CMK (cell line): Measurements from ENCODE around the gene SUPT7L.
A peak's percentile ranks its signal among the peaks of the same experiment; 100 is the strongest.
"Not testable (repeated sequence)": the region's sequence is repeated elsewhere in the genome, so short reads cannot be mapped to it uniquely, and the experiment has no call there.

Source experiments
- DNase-seq: peaks from one replicate; pipeline ENCODE4 v3.0.0-alpha.2; 2010; ENCODE audit warnings: low read depth

SUPT7L gene

GRCh38 chr2:27638037-27638637 is 25.3 kb downstream of the SUPT7L start:
- DNase-seq: no peak

- DNase-seq: no peak
These were observed 26.6 kb downstream of the SUPT7L start for GRCh38 chr2:27636766-27637165.

GRCh38 chr2:27634291-27634690 is 29.1 kb downstream of the SUPT7L start:
- no peak for DNase-seq

DNA sequence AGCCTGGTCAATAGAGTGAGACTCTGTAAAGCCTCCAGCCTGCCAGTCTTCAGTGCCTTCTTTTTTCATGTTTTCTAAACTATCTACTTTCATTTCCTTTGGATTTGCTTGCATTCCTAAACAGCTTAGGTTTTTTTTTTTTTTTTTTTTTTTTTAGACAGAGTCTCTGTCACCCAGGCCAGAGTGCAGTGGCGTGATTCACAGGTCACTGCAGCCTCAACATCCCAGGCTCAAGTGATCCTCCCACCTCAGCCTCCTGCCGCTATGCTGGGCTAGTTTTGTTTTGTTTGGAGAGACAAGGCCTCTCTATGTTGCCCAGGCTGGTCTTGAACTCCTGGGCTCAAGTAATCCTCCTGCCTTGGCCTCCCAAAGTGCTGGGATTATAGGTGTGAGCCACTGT is 33.2 kb downstream of the SUPT7L start:
- DNase-seq: not testable (repeated sequence)

- DNase-seq: peak; percentile 69
These were observed 34.4 kb downstream of the SUPT7L start, which contains the start of the genes CCDC121 and GPN1 for GRCh38 chr2:27628767-27629709. Gene CCDC121 (minus strand): TSS chr2:27629012. CDS start chr2:27627799, 1,213 bp downstream. Gene GPN1 (plus strand): TSS chr2:27629050. CDS start chr2:27629059, 9 bp downstream.

DNA sequence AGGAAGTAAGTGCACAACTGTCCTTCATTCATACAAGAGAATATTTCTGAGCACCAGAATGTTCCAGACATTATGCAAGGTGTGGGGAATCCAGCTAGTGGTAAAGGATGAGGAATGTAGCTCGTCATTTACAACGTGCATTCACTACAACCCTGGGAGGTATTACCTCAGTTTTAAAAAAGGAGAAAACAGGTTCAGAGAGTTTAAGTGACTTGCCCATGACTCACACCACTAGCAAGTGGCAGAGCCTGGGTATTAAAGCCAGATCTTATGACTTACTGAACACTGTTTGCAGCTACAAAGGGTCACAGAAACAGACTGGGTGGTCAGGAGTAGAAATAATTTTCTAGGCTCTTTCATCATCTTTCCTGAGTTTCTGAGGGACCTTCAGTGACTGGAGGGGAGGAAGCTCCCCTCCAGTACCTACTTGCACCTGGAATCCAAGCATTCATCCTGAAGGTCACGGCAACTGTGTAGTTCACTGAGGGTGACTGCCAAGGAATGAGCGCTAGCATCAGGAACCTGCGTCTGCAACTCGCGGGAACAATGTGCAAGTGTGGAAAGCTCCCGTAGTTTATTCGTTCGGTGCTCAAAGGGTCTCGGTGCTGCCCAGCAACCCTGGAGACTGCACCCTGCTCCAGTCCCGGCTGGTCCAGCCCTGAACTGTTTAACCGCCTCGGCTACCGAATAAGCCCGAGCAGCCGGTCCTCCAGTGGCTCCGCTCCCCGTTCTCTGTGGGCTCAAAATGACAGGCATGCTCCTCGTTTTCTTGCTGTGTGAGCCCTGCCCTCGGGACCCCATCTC is 35.2 kb downstream of the SUPT7L start:
- no peak for DNase-seq

DNA sequence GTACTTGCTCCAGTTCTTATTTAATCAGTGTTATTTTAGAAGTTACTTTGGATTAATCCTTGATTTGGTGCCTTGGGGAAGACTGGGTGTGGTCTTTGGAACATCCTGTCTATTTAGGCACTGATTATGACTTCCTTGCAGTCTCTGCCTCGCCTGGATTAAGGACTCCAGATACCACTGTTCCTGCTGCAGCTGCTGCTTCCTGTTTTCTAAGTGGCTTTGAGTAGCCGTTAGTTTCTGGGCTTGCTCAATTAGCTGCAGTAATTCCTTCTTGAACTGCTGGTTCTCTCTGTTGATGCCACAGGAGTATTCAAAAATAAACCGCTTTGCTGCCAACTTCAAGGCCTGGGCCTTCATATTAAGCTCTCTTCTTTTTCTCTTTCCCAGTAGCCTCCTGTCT is 36.5 kb downstream of the SUPT7L start:
- DNase-seq: not testable (repeated sequence)

DNA sequence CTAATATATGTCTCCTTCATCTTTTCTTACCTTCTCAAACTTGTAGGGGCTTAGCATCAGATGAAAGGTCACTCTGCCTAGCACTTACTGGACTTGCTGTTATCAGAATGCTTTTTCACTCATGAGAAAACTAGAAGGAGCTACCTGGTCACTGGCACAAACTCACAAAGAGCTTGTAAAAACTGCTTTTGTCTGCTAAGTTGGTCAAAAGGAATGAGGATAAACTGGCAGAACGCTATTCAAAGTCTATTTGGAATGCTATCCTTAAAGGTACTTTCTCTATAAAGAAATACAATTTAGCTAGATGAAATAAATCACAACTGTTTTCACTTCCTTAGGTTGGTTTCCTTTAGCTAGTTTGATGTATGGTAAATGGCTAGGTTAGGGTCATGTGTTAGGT is 37.1 kb downstream of the SUPT7L start:
- not testable (repeated sequence) for DNase-seq

- DNase-seq: no peak
These were observed 38.5 kb downstream of the SUPT7L start for GRCh38 chr2:27624943-27625342.

GRCh38 chr2:27622921-27623384 is 40.5 kb downstream of the SUPT7L start:
- no peak for DNase-seq

- DNase-seq: no peak
These were observed 41.9 kb downstream of the SUPT7L start for GRCh38 chr2:27621524-27621923.

GRCh38 chr2:27615316-27615715 is 48.1 kb downstream of the SUPT7L start:
- DNase-seq: no peak

GRCh38 chr2:27613985-27614384 is 49.4 kb downstream of the SUPT7L start:
- no peak for DNase-seq

DNA sequence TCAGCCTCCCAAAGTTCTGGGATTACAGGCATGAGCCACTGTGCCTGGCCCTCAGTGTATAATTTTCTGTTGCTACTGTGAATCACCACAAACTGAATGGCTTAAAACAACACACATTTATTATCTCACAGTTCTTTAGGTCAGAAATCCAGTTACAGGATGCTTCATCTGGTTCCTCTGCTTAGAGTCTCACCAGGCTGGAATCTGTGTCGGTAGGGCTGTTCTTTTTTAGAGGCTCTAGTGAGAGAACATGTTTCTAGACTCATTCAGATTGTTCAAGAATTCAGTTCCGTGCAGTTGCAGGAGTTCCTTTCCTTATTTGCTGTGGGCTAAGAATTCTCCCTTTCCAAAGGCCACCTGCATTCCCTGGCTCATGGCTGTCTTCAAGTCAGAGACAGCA is 56.8 kb downstream of the SUPT7L start:
- DNase-seq: no peak
